DOHH2 (cell line): ENCODE data around the gene EIF2AK2.

Experiments
- EZH2phosphoT487 ChIP-seq: fragments of 200-600 bp; sonication (generic); IDR thresholded peaks from 2 replicates; pipeline ENCODE4 v1.6.1; 2017; ENCODE audit warnings: borderline replicate concordance, mild to moderate bottlenecking, antibody characterized with exemption, low read length, moderate library complexity, mixed read lengths
- TF ChIP-seq, protein P1 (sequence below): fragments of 200-600 bp; sonication (generic); IDR thresholded peaks from one replicate; pipeline ENCODE4 v1.5.1; 2014; ENCODE audit warnings: antibody characterized with exemption, mild to moderate bottlenecking, low read depth, low read length; ENCODE audit not compliant: poor library complexity, severe bottlenecking

DNA sequence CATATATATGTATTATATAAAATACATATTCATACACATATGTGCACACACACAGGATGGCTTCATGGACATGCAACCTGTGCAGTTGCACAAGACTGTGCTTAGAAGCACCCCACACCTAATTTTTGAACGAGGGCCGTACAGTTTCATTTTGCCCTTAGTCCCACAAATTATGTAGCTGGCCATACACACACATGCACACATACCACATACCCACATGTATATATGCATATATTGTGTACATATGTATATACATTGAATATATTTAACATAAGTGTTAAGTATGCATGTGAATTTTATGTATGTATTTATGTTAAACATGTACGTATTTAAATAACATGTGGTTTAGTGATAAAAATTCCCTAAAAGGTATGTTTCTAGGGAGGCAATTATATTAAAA, 54.2 kb downstream of the EIF2AK2 start:
- TF ChIP-seq, protein P1, sequence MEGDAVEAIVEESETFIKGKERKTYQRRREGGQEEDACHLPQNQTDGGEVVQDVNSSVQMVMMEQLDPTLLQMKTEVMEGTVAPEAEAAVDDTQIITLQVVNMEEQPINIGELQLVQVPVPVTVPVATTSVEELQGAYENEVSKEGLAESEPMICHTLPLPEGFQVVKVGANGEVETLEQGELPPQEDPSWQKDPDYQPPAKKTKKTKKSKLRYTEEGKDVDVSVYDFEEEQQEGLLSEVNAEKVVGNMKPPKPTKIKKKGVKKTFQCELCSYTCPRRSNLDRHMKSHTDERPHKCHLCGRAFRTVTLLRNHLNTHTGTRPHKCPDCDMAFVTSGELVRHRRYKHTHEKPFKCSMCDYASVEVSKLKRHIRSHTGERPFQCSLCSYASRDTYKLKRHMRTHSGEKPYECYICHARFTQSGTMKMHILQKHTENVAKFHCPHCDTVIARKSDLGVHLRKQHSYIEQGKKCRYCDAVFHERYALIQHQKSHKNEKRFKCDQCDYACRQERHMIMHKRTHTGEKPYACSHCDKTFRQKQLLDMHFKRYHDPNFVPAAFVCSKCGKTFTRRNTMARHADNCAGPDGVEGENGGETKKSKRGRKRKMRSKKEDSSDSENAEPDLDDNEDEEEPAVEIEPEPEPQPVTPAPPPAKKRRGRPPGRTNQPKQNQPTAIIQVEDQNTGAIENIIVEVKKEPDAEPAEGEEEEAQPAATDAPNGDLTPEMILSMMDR = no peak
- no peak for TF ChIP-seq EZH2phosphoT487
